Measurements from ENCODE around the gene TMC8.
A peak's percentile ranks its signal among the peaks of the same experiment; 100 is the strongest.

The TMC8 gene

GRCh38 chr17:78185981-78186691 lies 55.6 kb downstream of the TMC8 start:
- DNase-seq: no peak

- DNase-seq: peak; percentile 81
These were observed 56.4 kb downstream of the TMC8 start, which contains the start of the genes AFMID and TK1 for GRCh38 chr17:78186692-78187595. Gene AFMID, plus strand, starts transcription at chr17:78187362. Its CDS starts 9 bp downstream, at chr17:78187371. Gene TK1, minus strand, starts transcription at chr17:78187052. Its CDS starts 58 bp downstream, at chr17:78186994.
